ENCODE measurements around the gene SPRR5. TPM values are rescaled to one million over a fixed set of nuclear protein-coding genes. Genes with fewer than 3 reads are reported as not detected.
A peak's percentile ranks its signal among the peaks of the same experiment; 100 is the strongest.

SPRR5 gene
- total RNA-seq, 1 experiment from 2014 or later: not detected

- in situ Hi-C loops (cut with HindIII; ENCODE audit: low pct_unique_long_range_greater_than_20kb, low sequenced_read_pairs): no loop called here
- DNase-seq (ENCODE audit: low read depth, low spot score): no peak
Measured at GRCh38 chr1:152969036-152969435, 22.0 kb downstream of the SPRR5 start.

GRCh38 chr1:152970495-152970894 is 23.5 kb downstream of the SPRR5 start, which contains the start of gene SPRR4:
TSS of gene SPRR4 (plus strand) at chr1:152970648. CDS start at chr1:152971891, 1,243 bp downstream.
- in situ Hi-C loops (cut with HindIII; ENCODE audit: low pct_unique_long_range_greater_than_20kb, low sequenced_read_pairs): no loop called here
- DNase-seq (ENCODE audit: low read depth, low spot score): no peak

- DNase-seq (ENCODE audit: low read depth, low spot score): no peak
- in situ Hi-C loops (cut with HindIII; ENCODE audit: low pct_unique_long_range_greater_than_20kb, low sequenced_read_pairs): no loop called here
Measured at GRCh38 chr1:152972196-152972886, 25.3 kb downstream of the SPRR5 start.

GRCh38 chr1:152976688-152977087 is 29.7 kb downstream of the SPRR5 start:
- DNase-seq (ENCODE audit: low read depth, low spot score): no peak
- in situ Hi-C loops (cut with HindIII; ENCODE audit: low pct_unique_long_range_greater_than_20kb, low sequenced_read_pairs): no loop called here

- no peak for DNase-seq (ENCODE audit: low read depth, low spot score)
- in situ Hi-C loops (cut with HindIII; ENCODE audit: low pct_unique_long_range_greater_than_20kb, low sequenced_read_pairs): no loop called here
Measured at GRCh38 chr1:152977614-152978013, 30.6 kb downstream of the SPRR5 start.

- no peak for DNase-seq (ENCODE audit: low read depth, low spot score)
- in situ Hi-C loops (cut with HindIII; ENCODE audit: low pct_unique_long_range_greater_than_20kb, low sequenced_read_pairs): no loop called here
Measured at GRCh38 chr1:152980676-152981075, 33.7 kb downstream of the SPRR5 start.

GRCh38 chr1:152981146-152981871 is 34.3 kb downstream of the SPRR5 start:
- no peak for DNase-seq (ENCODE audit: low read depth, low spot score)
- in situ Hi-C loops (cut with HindIII; ENCODE audit: low pct_unique_long_range_greater_than_20kb, low sequenced_read_pairs): no loop called here

GRCh38 chr1:152982076-152982475 is 35.1 kb downstream of the SPRR5 start:
- in situ Hi-C loops (cut with HindIII; ENCODE audit: low pct_unique_long_range_greater_than_20kb, low sequenced_read_pairs): no loop called here
- DNase-seq (ENCODE audit: low read depth, low spot score): no peak

- in situ Hi-C loops (cut with HindIII; ENCODE audit: low pct_unique_long_range_greater_than_20kb, low sequenced_read_pairs): no loop called here
- DNase-seq (ENCODE audit: low read depth, low spot score): no peak
Measured at GRCh38 chr1:152983234-152983633, 36.2 kb downstream of the SPRR5 start.

GRCh38 chr1:152983743-152984142 is 36.7 kb downstream of the SPRR5 start, which contains the start of gene SPRR1A:
TSS of gene SPRR1A (plus strand) at chr1:152984081. CDS start at chr1:152985231, 1,150 bp downstream.
- in situ Hi-C loops (cut with HindIII; ENCODE audit: low pct_unique_long_range_greater_than_20kb, low sequenced_read_pairs): no loop called here
- no peak for DNase-seq (ENCODE audit: low read depth, low spot score)

GRCh38 chr1:152986578-152986977 is 39.6 kb downstream of the SPRR5 start:
- DNase-seq (ENCODE audit: low read depth, low spot score): no peak
- in situ Hi-C loops (cut with HindIII; ENCODE audit: low pct_unique_long_range_greater_than_20kb, low sequenced_read_pairs): no loop called here

- no peak for DNase-seq (ENCODE audit: low read depth, low spot score)
- in situ Hi-C loops (cut with HindIII; ENCODE audit: low pct_unique_long_range_greater_than_20kb, low sequenced_read_pairs): no loop called here
Measured at GRCh38 chr1:152993186-152993585, 46.2 kb downstream of the SPRR5 start.

GRCh38 chr1:152995842-152996241 is 48.8 kb downstream of the SPRR5 start:
- DNase-seq (ENCODE audit: low read depth, low spot score): no peak
- in situ Hi-C loops (cut with HindIII; ENCODE audit: low pct_unique_long_range_greater_than_20kb, low sequenced_read_pairs): no loop called here

- peak; percentile 41 for DNase-seq (ENCODE audit: low read depth, low spot score)
- in situ Hi-C loops (cut with HindIII; ENCODE audit: low pct_unique_long_range_greater_than_20kb, low sequenced_read_pairs): no loop called here
Measured at GRCh38 chr1:152996633-152997400, 49.8 kb downstream of the SPRR5 start.

GRCh38 chr1:152997901-152998300 is 50.9 kb downstream of the SPRR5 start:
- in situ Hi-C loops (cut with HindIII; ENCODE audit: low pct_unique_long_range_greater_than_20kb, low sequenced_read_pairs): no loop called here

GRCh38 chr1:152998476-152998875 is 51.5 kb downstream of the SPRR5 start:
- DNase-seq (ENCODE audit: low read depth, low spot score): no peak
- in situ Hi-C loops (cut with HindIII; ENCODE audit: low pct_unique_long_range_greater_than_20kb, low sequenced_read_pairs): no loop called here

More at GRCh38 chr1:152997901-152998300, 50.9 kb downstream of the SPRR5 start:
- no peak for DNase-seq (ENCODE audit: low read depth, low spot score)

Data from SK-MEL-5 (cell line).